Chondrocyte (in vitro differentiated cells): ENCODE measurements around the gene PPP2R5E. TPM values are rescaled to one million over a fixed set of nuclear protein-coding genes. Genes with fewer than 3 reads are reported as not detected.

Experiments used
- DNase-seq: peaks from one replicate; pipeline ENCODE4 v3.0.0; 2021; ENCODE audit warnings: mixed read lengths, low spot score
- H3K27ac Mint-ChIP-seq: one replicate; pipeline ENCODE4 v1.8.0; 2021; ENCODE audit warnings: mild to moderate bottlenecking, moderate library complexity, mixed read lengths; ENCODE audit not compliant: unreplicated experiment
- H3K27me3 Mint-ChIP-seq: 2 replicates; pipeline ENCODE4 v1.8.0; 2021; ENCODE audit warnings: low read depth, mixed read lengths
- H3K36me3 Mint-ChIP-seq: 2 replicates; pipeline ENCODE4 v1.8.0; 2021; ENCODE audit warnings: low read depth, mixed read lengths
- H3K4me1 Mint-ChIP-seq: 2 replicates; pipeline ENCODE4 v1.8.0; 2021; ENCODE audit warnings: low read depth, mild to moderate bottlenecking, mixed read lengths
- H3K4me3 Mint-ChIP-seq: one replicate; pipeline ENCODE4 v1.8.0; 2021; ENCODE audit warnings: mild to moderate bottlenecking, moderate library complexity, mixed read lengths; ENCODE audit not compliant: unreplicated experiment
- H3K9me3 Mint-ChIP-seq: 2 replicates; pipeline ENCODE4 v1.8.0; 2021; ENCODE audit warnings: low read depth, mixed read lengths
- CTCF ChIP-seq: fragments of 200-600 bp; sonication (generic); IDR thresholded peaks from 2 replicates; pipeline ENCODE4 v1.5.0; 2021; ENCODE audit warnings: antibody characterized with exemption, mild to moderate bottlenecking, moderate library complexity
- total RNA-seq: library from RNA; stranded (reverse); gene quantifications from 3 replicates; pipeline ENCODE4 v1.2.1, GENCODE V29; 2021

PPP2R5E gene
- total RNA-seq, 1 donor from 2014 or later, result 43.3 TPM

- peak overlapping the region; percentile 15 for H3K27ac Mint-ChIP-seq
- DNase-seq, result no peak
- H3K4me1 Mint-ChIP-seq, result peaks cover 27% of the 10 kb centered on the region
- H3K9me3 Mint-ChIP-seq, result no peaks in the 10 kb centered on the region
- H3K4me3 Mint-ChIP-seq, result no peak overlapping the region
- H3K36me3 Mint-ChIP-seq, result peaks cover 1% of the 10 kb centered on the region
- TF ChIP-seq CTCF, result no peak
- H3K27me3 Mint-ChIP-seq, result no peaks in the 10 kb centered on the region
Measured at GRCh38 chr14:63508033-63508432, 35.1 kb downstream of the PPP2R5E start.

GRCh38 chr14:63504648-63505047 lies 38.5 kb downstream of the PPP2R5E start:
- no peak for DNase-seq
- Mint-ChIP-seq H3K27me3 (no peaks in the 10 kb centered on the region), H3K27ac (peak overlapping the region; percentile 54), H3K36me3 (peaks cover 1% of the 10 kb centered on the region), H3K9me3 (no peaks in the 10 kb centered on the region), H3K4me3 (no peak overlapping the region), H3K4me1 (peaks cover 34% of the 10 kb centered on the region)
- TF ChIP-seq CTCF, result no peak

- H3K27ac Mint-ChIP-seq, result no peak overlapping the region
- H3K36me3 Mint-ChIP-seq, result peaks cover under 1% of the 10 kb centered on the region
- no peak for DNase-seq
- peaks cover 65% of the 10 kb centered on the region for H3K4me1 Mint-ChIP-seq
- H3K4me3 Mint-ChIP-seq, result no peak overlapping the region
- no peaks in the 10 kb centered on the region for H3K27me3 Mint-ChIP-seq
- H3K9me3 Mint-ChIP-seq, result no peaks in the 10 kb centered on the region
- no peak for TF ChIP-seq CTCF
Measured at GRCh38 chr14:63501429-63501828, 41.7 kb downstream of the PPP2R5E start.

- TF ChIP-seq CTCF, result no peak
- no peak for DNase-seq
- peak overlapping the region; percentile 65 for H3K27ac Mint-ChIP-seq
Measured at GRCh38 chr14:63499701-63500250, 43.4 kb downstream of the PPP2R5E start.

GRCh38 chr14:63496837-63497400 lies 46.3 kb downstream of the PPP2R5E start:
- Mint-ChIP-seq H3K27ac (peak overlapping the region; percentile 70), H3K36me3 (no peaks in the 10 kb centered on the region), H3K4me1 (peaks cover 71% of the 10 kb centered on the region), H3K27me3 (no peaks in the 10 kb centered on the region), H3K4me3 (no peak overlapping the region), H3K9me3 (no peaks in the 10 kb centered on the region)
- TF ChIP-seq CTCF, result no peak
- DNase-seq, result no peak

More at GRCh38 chr14:63499701-63500250, 43.4 kb downstream of the PPP2R5E start:
- Mint-ChIP-seq H3K36me3 (no peaks in the 10 kb centered on the region), H3K4me3 (no peak overlapping the region), H3K4me1 (peaks cover 66% of the 10 kb centered on the region), H3K27me3 (no peaks in the 10 kb centered on the region), H3K9me3 (no peaks in the 10 kb centered on the region)
